Measurements from ENCODE around the gene CD93. TPM values are rescaled to one million over a fixed set of nuclear protein-coding genes. Genes with fewer than 3 reads are reported as not detected.

CD93 gene
- total and polyA plus RNA-seq, 4 donors, result 1.5 to 16.0 (median 11.9) TPM

- Histone ChIP-seq H3K4me3 (ENCODE audit: low read depth in 1 of 3, low read length in 3 of 3) (no peak overlapping the region), H3K27ac (ENCODE audit: low read depth in 1 of 2, low read length in 2 of 2) (no peak overlapping the region), H3K4me1 (ENCODE audit: control insufficient read depth in 4 of 4, insufficient read depth in 4 of 4, low read length in 3 of 4) (peaks cover 0 to 3% (median 0%) of the 10 kb centered on the region in 4 donors), H3K9me3 (ENCODE audit: control insufficient read depth in 4 of 4, low read length in 3 of 4) (no peaks in the 10 kb centered on the region), H3K27me3 (ENCODE audit: control insufficient read depth in 4 of 4, insufficient read depth in 4 of 4, low read length in 3 of 4) (no peaks in the 10 kb centered on the region), H3K9ac (ENCODE audit: low read depth in 1 of 2, low read length in 2 of 2) (no peak overlapping the region), H3K36me3 (ENCODE audit: control insufficient read depth in 4 of 4, insufficient read depth in 3 of 4, low read depth in 1 of 4, low read length in 3 of 4) (no peaks in the 10 kb centered on the region)
- DNase-seq (ENCODE audit: low spot score), result no peak
- WGBS, result 82% methylated on average over 5 of the region's 5 CpGs
- TF ChIP-seq FOXA2 (IDR thresholded peaks at IDR 0.05) (no peak), MAX (IDR thresholded peaks at IDR 0.05) (no peak), YY1 (IDR thresholded peaks at IDR 0.05) (no peak), JUND (IDR thresholded peaks at IDR 0.05) (no peak), GABPA (IDR thresholded peaks at IDR 0.05 in 1 of 2, conservative IDR thresholded peaks at IDR 0.05 in 1 of 2) (no peak), RAD21 (IDR thresholded peaks at IDR 0.05) (no peak), EGR1 (IDR thresholded peaks at IDR 0.05; ENCODE audit: low read depth in 2 of 2) (no peak), HNF4A (conservative IDR thresholded peaks at IDR 0.05) (no peak), FOXA1 (IDR thresholded peaks at IDR 0.05) (no peak), NR2F2 (IDR thresholded peaks at IDR 0.05) (no peak), REST (IDR thresholded peaks at IDR 0.05) (no peak), HNF4G (IDR thresholded peaks at IDR 0.05) (no peak), RXRA (IDR thresholded peaks at IDR 0.05) (no peak), TAF1 (conservative IDR thresholded peaks at IDR 0.05) (no peak), SP1 (IDR thresholded peaks at IDR 0.05) (no peak)
- TF ChIP-seq, protein P1, sequence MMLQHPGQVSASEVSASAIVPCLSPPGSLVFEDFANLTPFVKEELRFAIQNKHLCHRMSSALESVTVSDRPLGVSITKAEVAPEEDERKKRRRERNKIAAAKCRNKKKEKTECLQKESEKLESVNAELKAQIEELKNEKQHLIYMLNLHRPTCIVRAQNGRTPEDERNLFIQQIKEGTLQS (IDR thresholded peaks at IDR 0.05), result no peak
- TF ChIP-seq, protein P2, sequence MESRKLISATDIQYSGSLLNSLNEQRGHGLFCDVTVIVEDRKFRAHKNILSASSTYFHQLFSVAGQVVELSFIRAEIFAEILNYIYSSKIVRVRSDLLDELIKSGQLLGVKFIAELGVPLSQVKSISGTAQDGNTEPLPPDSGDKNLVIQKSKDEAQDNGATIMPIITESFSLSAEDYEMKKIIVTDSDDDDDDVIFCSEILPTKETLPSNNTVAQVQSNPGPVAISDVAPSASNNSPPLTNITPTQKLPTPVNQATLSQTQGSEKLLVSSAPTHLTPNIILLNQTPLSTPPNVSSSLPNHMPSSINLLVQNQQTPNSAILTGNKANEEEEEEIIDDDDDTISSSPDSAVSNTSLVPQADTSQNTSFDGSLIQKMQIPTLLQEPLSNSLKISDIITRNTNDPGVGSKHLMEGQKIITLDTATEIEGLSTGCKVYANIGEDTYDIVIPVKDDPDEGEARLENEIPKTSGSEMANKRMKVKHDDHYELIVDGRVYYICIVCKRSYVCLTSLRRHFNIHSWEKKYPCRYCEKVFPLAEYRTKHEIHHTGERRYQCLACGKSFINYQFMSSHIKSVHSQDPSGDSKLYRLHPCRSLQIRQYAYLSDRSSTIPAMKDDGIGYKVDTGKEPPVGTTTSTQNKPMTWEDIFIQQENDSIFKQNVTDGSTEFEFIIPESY (IDR thresholded peaks at IDR 0.05), result no peak
Observed at GRCh38 chr20:23078351-23079015, 7.6 kb downstream of the CD93 start.

- no peak overlapping the region for H3K27ac ChIP-seq (ENCODE audit: low read depth in 1 of 2, low read length in 2 of 2)
- 85% methylated on average over 4 of the region's 4 CpGs for WGBS
- no peak for DNase-seq (ENCODE audit: low spot score)
- TF ChIP-seq FOXA2 (IDR thresholded peaks at IDR 0.05) (no peak), JUND (IDR thresholded peaks at IDR 0.05) (no peak), HNF4G (IDR thresholded peaks at IDR 0.05) (no peak), TAF1 (conservative IDR thresholded peaks at IDR 0.05) (no peak), FOXA1 (IDR thresholded peaks at IDR 0.05) (no peak), REST (IDR thresholded peaks at IDR 0.05) (no peak), HNF4A (conservative IDR thresholded peaks at IDR 0.05) (no peak), NR2F2 (IDR thresholded peaks at IDR 0.05) (no peak), MAX (IDR thresholded peaks at IDR 0.05) (no peak), EGR1 (IDR thresholded peaks at IDR 0.05; ENCODE audit: low read depth in 2 of 2) (no peak), RAD21 (IDR thresholded peaks at IDR 0.05) (no peak), GABPA (IDR thresholded peaks at IDR 0.05 in 1 of 2, conservative IDR thresholded peaks at IDR 0.05 in 1 of 2) (no peak), RXRA (IDR thresholded peaks at IDR 0.05) (no peak), SP1 (IDR thresholded peaks at IDR 0.05) (no peak)
- TF ChIP-seq, protein P1 (IDR thresholded peaks at IDR 0.05), result no peak
- TF ChIP-seq, protein P2 (IDR thresholded peaks at IDR 0.05), result no peak
Observed at GRCh38 chr20:23077277-23077676, 8.8 kb downstream of the CD93 start.

More at GRCh38 chr20:23077277-23077676, 8.8 kb downstream of the CD93 start:
- Histone ChIP-seq H3K36me3 (ENCODE audit: control insufficient read depth in 4 of 4, insufficient read depth in 3 of 4, low read depth in 1 of 4, low read length in 3 of 4) (no peaks in the 10 kb centered on the region), H3K27me3 (ENCODE audit: control insufficient read depth in 4 of 4, insufficient read depth in 4 of 4, low read length in 3 of 4) (no peaks in the 10 kb centered on the region), H3K9me3 (ENCODE audit: control insufficient read depth in 4 of 4, low read length in 3 of 4) (no peaks in the 10 kb centered on the region), H3K9ac (ENCODE audit: low read depth in 1 of 2, low read length in 2 of 2) (no peak overlapping the region), H3K4me3 (ENCODE audit: low read depth in 1 of 3, low read length in 3 of 3) (no peak overlapping the region), H3K4me1 (ENCODE audit: control insufficient read depth in 4 of 4, insufficient read depth in 4 of 4, low read length in 3 of 4) (peaks cover 0 to 3% (median 0%) of the 10 kb centered on the region in 4 donors)
